OCI-LY3 (cell line): ENCODE measurements around the gene HRCT1.

Source experiments
- CTCF ChIP-seq: fragments of 200-600, 300-600 bp; sonication (generic); IDR thresholded peaks from 2 replicates; pipeline ENCODE4 v1.5.1; 2014; ENCODE audit warnings: antibody characterized with exemption, low read length, low read depth
- EZH2phosphoT487 ChIP-seq: fragments of 200-600 bp; shearing (Covaris generic); IDR thresholded peaks from 2 replicates; pipeline ENCODE4 v1.6.1; 2018; ENCODE audit warnings: antibody characterized with exemption, mixed run types, low read depth

GRCh38 chr9:35909274-35909673 is 3.3 kb downstream of the HRCT1 start, which contains the start of gene SPAAR:
- TF ChIP-seq CTCF (no peak), EZH2phosphoT487 (no peak)
